Breast epithelium (tissue), 4 donors: ENCODE data around the gene RNU2-63P. TPM values are rescaled to one million over a fixed set of nuclear protein-coding genes. Genes with fewer than 3 reads are reported as not detected.
"Not testable (repeated sequence)": the region's sequence is repeated elsewhere in the genome, so short reads cannot be mapped to it uniquely, and the experiment has no call there.

Experiments used
- DNase-seq, 2 donors: peaks; one replicate each; pipeline ENCODE4 v3.0.0-alpha.2; 2019; ENCODE audit warnings: low spot score in 2 of 2
- H3K27ac ChIP-seq, 2 donors: fragments of 200-600 bp; sonication (generic) in 1 of 2; one replicate each; pipeline ENCODE4 v1.5.1; 2016 to 2019; ENCODE audit warnings: mild to moderate bottlenecking in 1 of 2
- H3K27me3 ChIP-seq, 2 donors: fragments of 200-600 bp; sonication (generic) in 1 of 2; one replicate each; pipeline versions ENCODE4 v1.5.1 to v1.6.0; 2017 to 2019; ENCODE audit warnings: control low read depth in 1 of 2, mild to moderate bottlenecking in 1 of 2
- H3K36me3 ChIP-seq: fragments of 200-600 bp; one replicate; pipeline ENCODE4 v1.5.1; 2019
- H3K4me1 ChIP-seq, 2 donors: fragments of 200-600 bp; sonication (generic); one replicate each; pipeline ENCODE4 v1.5.1; 2016 to 2019; ENCODE audit warnings: control low read depth in 1 of 2
- H3K4me3 ChIP-seq, 3 donors: fragments of 200-600 bp; sonication (generic); 1 replicate in 2 of 3; 2 replicates in 1 of 3; pipeline ENCODE4 v1.5.1; 2016 to 2019; ENCODE audit warnings: mild to moderate bottlenecking in 3 of 3, moderate library complexity in 2 of 3
- H3K9me3 ChIP-seq, 2 donors: fragments of 200-600 bp; sonication (generic) in 1 of 2; one replicate each; pipeline ENCODE4 v1.5.1; 2016 to 2019; ENCODE audit warnings: control low read depth in 1 of 2
- POLR2A ChIP-seq: fragments of 450-650 bp; IDR thresholded peaks from one replicate; pipeline ENCODE4 v1.6.1; 2016; ENCODE audit warnings: antibody characterized with exemption, mild to moderate bottlenecking, moderate library complexity
- POLR2AphosphoS5 ChIP-seq, 3 donors: sonication (generic); formaldehyde crosslinking; IDR thresholded peaks; one replicate each; pipeline ENCODE4 v1.6.1; 2017; ENCODE audit warnings: antibody characterized with exemption in 3 of 3
- intact Hi-C: fragments of 100-400 bp; cut with DNase I; formaldehyde crosslinking; loops from one replicate; pipeline ENCODE4 v1.15.1; 2023; ENCODE audit warnings: low total_unique reads
- total RNA-seq, 3 donors: library from RNA; depleted of rRNA; stranded (reverse); fragments of >200 nt; gene quantifications; one replicate each; pipeline ENCODE4 v1.1.0, GENCODE V29; 2016
- TF ChIP-seq, protein P1 (sequence below), 3 donors: fragments of 450-650 bp; IDR thresholded peaks; one replicate each; pipeline ENCODE4 v1.5.1; 2016 to 2017; ENCODE audit warnings: antibody characterized with exemption in 3 of 3, mild to moderate bottlenecking in 3 of 3, moderate library complexity in 3 of 3

Gene RNU2-63P
- total RNA-seq, 3 donors from 2014 or later, result not detected

GRCh38 chr2:88003074-88003755 lies 13.1 kb downstream of the RNU2-63P start:
- Histone ChIP-seq H3K27me3 (no peaks in the 10 kb centered on the region), H3K36me3 (no peaks in the 10 kb centered on the region), H3K4me3 (no peak overlapping the region), H3K27ac (no peak overlapping the region), H3K9me3 (no peaks in the 10 kb centered on the region), H3K4me1 (no peaks in the 10 kb centered on the region)
- TF ChIP-seq POLR2AphosphoS5 (IDR thresholded peaks at IDR 0.05), result no peak
- no peak for TF ChIP-seq POLR2A
- TF ChIP-seq, protein P1, sequence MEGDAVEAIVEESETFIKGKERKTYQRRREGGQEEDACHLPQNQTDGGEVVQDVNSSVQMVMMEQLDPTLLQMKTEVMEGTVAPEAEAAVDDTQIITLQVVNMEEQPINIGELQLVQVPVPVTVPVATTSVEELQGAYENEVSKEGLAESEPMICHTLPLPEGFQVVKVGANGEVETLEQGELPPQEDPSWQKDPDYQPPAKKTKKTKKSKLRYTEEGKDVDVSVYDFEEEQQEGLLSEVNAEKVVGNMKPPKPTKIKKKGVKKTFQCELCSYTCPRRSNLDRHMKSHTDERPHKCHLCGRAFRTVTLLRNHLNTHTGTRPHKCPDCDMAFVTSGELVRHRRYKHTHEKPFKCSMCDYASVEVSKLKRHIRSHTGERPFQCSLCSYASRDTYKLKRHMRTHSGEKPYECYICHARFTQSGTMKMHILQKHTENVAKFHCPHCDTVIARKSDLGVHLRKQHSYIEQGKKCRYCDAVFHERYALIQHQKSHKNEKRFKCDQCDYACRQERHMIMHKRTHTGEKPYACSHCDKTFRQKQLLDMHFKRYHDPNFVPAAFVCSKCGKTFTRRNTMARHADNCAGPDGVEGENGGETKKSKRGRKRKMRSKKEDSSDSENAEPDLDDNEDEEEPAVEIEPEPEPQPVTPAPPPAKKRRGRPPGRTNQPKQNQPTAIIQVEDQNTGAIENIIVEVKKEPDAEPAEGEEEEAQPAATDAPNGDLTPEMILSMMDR (IDR thresholded peaks at IDR 0.05), result no peak
- intact Hi-C loops, result no loop called here
- no peak for DNase-seq

- TF ChIP-seq, protein P1 (IDR thresholded peaks at IDR 0.05), result no peak
- TF ChIP-seq POLR2AphosphoS5 (IDR thresholded peaks at IDR 0.05) (no peak), POLR2A (no peak)
- no peak for DNase-seq
- intact Hi-C loops, result no loop called here
- H3K36me3 ChIP-seq, result no peaks in the 10 kb centered on the region
- no peaks in the 10 kb centered on the region for H3K4me1 ChIP-seq
- H3K9me3 ChIP-seq, result no peaks in the 10 kb centered on the region
- no peak overlapping the region for H3K27ac ChIP-seq
- H3K4me3 ChIP-seq, result no peak overlapping the region
- H3K27me3 ChIP-seq, result no peaks in the 10 kb centered on the region
Measured at GRCh38 chr2:88002359-88002707, 14.0 kb downstream of the RNU2-63P start.

DNA sequence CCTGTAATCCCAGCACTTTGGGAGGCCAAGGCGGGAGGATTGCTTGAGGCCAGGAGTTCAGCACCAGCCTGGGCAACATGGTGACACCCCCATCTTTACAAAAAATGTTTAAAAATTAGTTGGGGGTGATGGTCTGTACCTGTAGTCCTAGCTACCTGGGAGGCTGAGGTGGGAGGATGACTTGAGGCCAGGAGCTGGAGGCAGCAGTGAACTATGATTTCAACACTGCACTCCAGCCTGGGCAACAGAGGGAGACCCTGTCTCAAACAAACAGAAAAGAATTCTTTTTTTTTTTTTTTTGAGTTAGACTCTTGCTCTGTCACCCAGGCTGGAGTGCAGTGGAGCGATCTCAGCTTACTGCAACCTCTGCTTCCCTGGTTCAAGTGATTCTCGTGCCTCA lies 15.9 kb downstream of the RNU2-63P start:
- intact Hi-C loops, H3K9me3 ChIP-seq, H3K27me3 ChIP-seq, H3K27ac ChIP-seq, H3K36me3 ChIP-seq, H3K4me1 ChIP-seq, DNase-seq, H3K4me3 ChIP-seq: not testable (repeated sequence)

GRCh38 chr2:87996570-87996969 lies 19.8 kb downstream of the RNU2-63P start:
- DNase-seq, result no peak
- intact Hi-C loops, result no loop called here
- Histone ChIP-seq H3K27ac (no peak overlapping the region), H3K4me1 (no peaks in the 10 kb centered on the region), H3K9me3 (no peaks in the 10 kb centered on the region), H3K4me3 (no peak overlapping the region), H3K36me3 (no peaks in the 10 kb centered on the region), H3K27me3 (no peaks in the 10 kb centered on the region)
- TF ChIP-seq POLR2AphosphoS5 (IDR thresholded peaks at IDR 0.05) (no peak), POLR2A (no peak)
- TF ChIP-seq, protein P1 (IDR thresholded peaks at IDR 0.05), result no peak

- intact Hi-C loops, result no loop called here
- TF ChIP-seq POLR2A, result no peak
- TF ChIP-seq POLR2AphosphoS5 (IDR thresholded peaks at IDR 0.05), result no peak
- TF ChIP-seq, protein P1 (IDR thresholded peaks at IDR 0.05), result no peak
Measured at GRCh38 chr2:87995756-87996155, 20.6 kb downstream of the RNU2-63P start.

GRCh38 chr2:87994304-87994850 lies 22.0 kb downstream of the RNU2-63P start:
- H3K4me3 ChIP-seq, DNase-seq, H3K36me3 ChIP-seq, H3K4me1 ChIP-seq, H3K27ac ChIP-seq, H3K9me3 ChIP-seq, intact Hi-C loops, H3K27me3 ChIP-seq: not testable (repeated sequence)

More at GRCh38 chr2:87995756-87996155, 20.6 kb downstream of the RNU2-63P start:
- DNase-seq, result no peak
- H3K4me1 ChIP-seq, result no peaks in the 10 kb centered on the region
- no peaks in the 10 kb centered on the region for H3K9me3 ChIP-seq
- H3K4me3 ChIP-seq, result no peak overlapping the region
- no peaks in the 10 kb centered on the region for H3K27me3 ChIP-seq
- H3K27ac ChIP-seq, result no peak overlapping the region
- H3K36me3 ChIP-seq, result no peaks in the 10 kb centered on the region

GRCh38 chr2:87992569-87992968 lies 23.8 kb downstream of the RNU2-63P start:
- DNase-seq, H3K4me1 ChIP-seq, intact Hi-C loops, H3K4me3 ChIP-seq, H3K9me3 ChIP-seq, H3K27me3 ChIP-seq, H3K36me3 ChIP-seq, H3K27ac ChIP-seq: not testable (repeated sequence)

DNA sequence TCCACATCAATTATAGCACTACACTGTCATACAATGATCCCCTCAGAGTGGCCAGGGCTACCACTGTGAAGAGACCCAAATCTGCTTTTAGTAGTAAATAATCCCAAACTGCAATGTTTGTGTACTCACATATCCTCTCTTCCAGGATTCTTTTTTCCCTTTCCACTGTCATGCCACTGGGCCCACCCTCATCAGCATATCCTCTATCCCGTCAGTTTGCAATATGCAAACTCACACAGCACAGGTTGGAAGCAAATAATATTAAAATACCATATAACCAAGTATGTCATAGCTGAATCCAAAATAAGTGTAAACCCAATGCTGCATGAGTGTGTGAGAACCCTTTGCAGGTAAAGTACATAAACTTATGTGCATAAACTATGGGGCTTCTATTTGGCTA lies 28.9 kb downstream of the RNU2-63P start:
- intact Hi-C loops, H3K27ac ChIP-seq, H3K4me3 ChIP-seq, H3K4me1 ChIP-seq, H3K27me3 ChIP-seq, H3K36me3 ChIP-seq, H3K9me3 ChIP-seq, DNase-seq: not testable (repeated sequence)

GRCh38 chr2:87985902-87986301 lies 30.4 kb downstream of the RNU2-63P start:
- H3K4me1 ChIP-seq, H3K27me3 ChIP-seq, H3K36me3 ChIP-seq, H3K27ac ChIP-seq, H3K9me3 ChIP-seq, intact Hi-C loops, DNase-seq, H3K4me3 ChIP-seq: not testable (repeated sequence)
